Measurements from ENCODE around the gene P2RY14. TPM values are rescaled to one million over a fixed set of nuclear protein-coding genes. Genes with fewer than 3 reads are reported as not detected.

The P2RY14 gene
- total RNA-seq, 4 donors from 2014 or later: 2.2 to 12.8 (median 6.4) TPM

- DNase-seq (ENCODE audit: low spot score) (no peak), ATAC-seq (ENCODE audit: low FRiP score) (peak; percentile 44)
- no peak for TF ChIP-seq CTCF (IDR thresholded peaks at IDR 0.05)
Observed at GRCh38 chr3:151210676-151211381, 67.5 kb downstream of the P2RY14 start.

GRCh38 chr3:151209654-151210053 lies 68.7 kb downstream of the P2RY14 start:
- TF ChIP-seq CTCF (IDR thresholded peaks at IDR 0.05): no peak
- ATAC-seq (ENCODE audit: low FRiP score) (no peak), DNase-seq (ENCODE audit: low spot score) (no peak)

GRCh38 chr3:151206201-151206600 lies 72.1 kb downstream of the P2RY14 start:
- DNase-seq (ENCODE audit: low spot score) (no peak), ATAC-seq (ENCODE audit: low FRiP score) (no peak)
- TF ChIP-seq CTCF (IDR thresholded peaks at IDR 0.05): no peak

- ATAC-seq (ENCODE audit: low FRiP score): no peak
- no peak for DNase-seq (ENCODE audit: low spot score)
- no peak for TF ChIP-seq CTCF (IDR thresholded peaks at IDR 0.05)
Observed at GRCh38 chr3:151205482-151205881, 72.9 kb downstream of the P2RY14 start.

GRCh38 chr3:151204530-151205402 lies 73.6 kb downstream of the P2RY14 start:
- no peak for TF ChIP-seq CTCF (IDR thresholded peaks at IDR 0.05)
- ATAC-seq (ENCODE audit: low FRiP score): no peak

GRCh38 chr3:151203051-151203420 lies 75.3 kb downstream of the P2RY14 start, which contains the start of gene GPR171:
GPR171 (minus strand) TSS chr3:151203216; CDS start chr3:151199386, 3,830 bp downstream.
- no peak for DNase-seq (ENCODE audit: low spot score)
- no peak for ATAC-seq (ENCODE audit: low FRiP score)
- no peak for TF ChIP-seq CTCF (IDR thresholded peaks at IDR 0.05)

More at GRCh38 chr3:151204530-151205402, 73.6 kb downstream of the P2RY14 start:
- DNase-seq (ENCODE audit: low spot score): no peak

Data from omental fat pad (tissue), 4 donors.